K562 treated with DMSO at 1 percent for 24 hours (cell line): ENCODE results near the gene SHISAL2B. TPM values are rescaled to one million over a fixed set of nuclear protein-coding genes. Genes with fewer than 3 reads are reported as not detected.

ENCODE experiments used
- total RNA-seq: library from RNA; unstranded; fragments of 300-600 nt; gene quantifications from 2 replicates; pipeline ENCODE4 v1.2.3, GENCODE V29; 2022; ENCODE audit warnings: low read depth; ENCODE audit not compliant: insufficient read depth

Gene SHISAL2B
- not detected in 2 replicates for total RNA-seq

GRCh38 chr5:64690417-64691151 lies at the start of gene SHISAL2B:
TSS of gene SHISAL2B (plus strand) at chr5:64690503. CDS start at chr5:64690624, 121 bp downstream.

Other genes with a start within 250 kb of the SHISAL2B start
- not detected in 2 replicates for gene RGS7BP, start 184.5 kb upstream of the SHISAL2B start, total RNA-seq
- gene SREK1IP1, start 78.2 kb downstream of the SHISAL2B start, total RNA-seq = 4.0 and 5.6 TPM in 2 replicates
- 16.4 and 19.3 TPM in 2 replicates for gene CWC27, start 78.4 kb downstream of the SHISAL2B start, total RNA-seq